Brain microvascular endothelial cell (primary cell): ENCODE results near the gene REXO1.

Experiments
- DNase-seq: peaks from one replicate; pipeline ENCODE4 v3.0.0-alpha.2; 2020
- H3K27ac ChIP-seq: fragments of 250-450 bp; sonication (Bioruptor Pico); 2 replicates; pipeline ENCODE4 v1.5.1; 2020; ENCODE audit warnings: mild to moderate bottlenecking, moderate library complexity
- H3K27me3 ChIP-seq: fragments of 250-450 bp; sonication (Bioruptor Pico); replicated peaks from 2 replicates; pipeline ENCODE4 v1.5.1; 2020; ENCODE audit warnings: mild to moderate bottlenecking
- H3K36me3 ChIP-seq: fragments of 250-450 bp; sonication (Bioruptor Pico); replicated peaks from 2 replicates; pipeline ENCODE4 v1.5.1; 2020; ENCODE audit warnings: mild to moderate bottlenecking
- H3K4me3 ChIP-seq: 2 replicates; pipeline ENCODE4 v1.5.1; 2011; ENCODE audit warnings: low read depth, mild to moderate bottlenecking, control low read depth, low read length, moderate library complexity
- CTCF ChIP-seq: IDR thresholded peaks from 2 replicates; pipeline ENCODE4 v1.5.1; 2011; ENCODE audit warnings: low read depth, mild to moderate bottlenecking, moderate library complexity, low read length, control low read depth, inconsistent platforms; ENCODE audit errors: missing control alignments
- in situ Hi-C: cut with HindIII; loops from 2 replicates; pipeline ENCODE4 v1.10.0; 2017; ENCODE audit warnings: low sequenced_read_pairs, low pct_ligation_motif_present

The REXO1 gene

GRCh38 chr19:1814391-1814790 lies 33.9 kb downstream of the REXO1 start:
- TF ChIP-seq CTCF = no peak
- Histone ChIP-seq H3K36me3 (peaks cover 38% of the 10 kb centered on the region), H3K4me3 (no peak overlapping the region), H3K27ac (no peak overlapping the region), H3K27me3 (no peaks in the 10 kb centered on the region)
- in situ Hi-C loops = no loop called here
- DNase-seq = no peak

DNA sequence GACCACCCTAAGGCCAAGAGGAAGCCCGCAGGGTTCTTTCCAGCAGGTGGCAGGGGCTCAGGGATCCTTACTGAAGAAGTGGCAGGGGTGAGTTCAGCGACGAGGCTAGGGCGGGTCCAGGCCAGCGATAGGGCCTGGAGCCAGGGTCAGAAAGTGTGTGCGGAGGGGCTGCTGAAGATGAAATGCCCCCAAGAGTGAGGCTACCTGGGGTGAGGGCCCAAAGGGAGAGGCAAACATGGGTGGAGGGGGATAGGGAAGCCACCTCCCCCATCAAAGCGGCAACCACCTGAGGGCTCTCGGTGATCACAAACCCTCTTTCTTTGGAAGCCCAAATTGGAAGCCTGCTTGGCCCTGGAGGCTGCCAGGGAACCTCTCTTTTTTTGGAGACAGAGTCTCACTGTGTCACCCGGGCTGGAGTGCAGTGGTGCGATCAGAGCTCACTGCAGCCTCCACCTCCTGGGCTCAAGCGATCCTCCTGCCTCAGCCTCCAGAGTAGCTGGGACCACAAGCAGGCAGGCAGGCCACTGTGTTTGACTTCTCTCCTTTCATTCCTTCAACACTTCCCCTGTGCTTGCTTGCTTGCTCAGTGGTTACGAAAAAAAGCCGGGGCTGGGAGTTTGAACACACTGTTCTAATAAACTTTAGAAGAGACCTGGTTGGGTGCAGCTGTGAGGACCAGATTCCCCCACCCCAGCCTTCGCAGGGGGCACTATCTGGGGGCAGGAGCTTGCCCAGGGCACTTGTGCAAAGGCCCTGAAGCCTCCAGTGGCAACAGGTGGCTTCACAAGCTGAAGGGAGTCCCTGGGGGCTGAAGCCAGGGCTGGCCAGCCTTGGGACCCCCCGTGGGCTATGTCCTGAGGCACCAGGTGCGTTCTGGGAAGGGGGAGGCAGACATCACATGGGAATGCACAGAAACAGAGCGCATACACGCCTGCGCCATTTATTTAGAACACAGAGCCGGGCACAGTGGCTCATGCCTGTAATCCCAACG lies 34.8 kb downstream of the REXO1 start:
- Histone ChIP-seq H3K4me3 (peak overlapping the region; percentile 59), H3K27me3 (no peaks in the 10 kb centered on the region), H3K27ac (no peak overlapping the region), H3K36me3 (peaks cover 30% of the 10 kb centered on the region)
- no peak for TF ChIP-seq CTCF
- in situ Hi-C loops = no loop called here
- no peak for DNase-seq

GRCh38 chr19:1812426-1813191 lies 35.7 kb downstream of the REXO1 start:
- no peak overlapping the region for H3K27ac ChIP-seq
- in situ Hi-C loops = no loop called here
- DNase-seq = peak; percentile 79

DNA sequence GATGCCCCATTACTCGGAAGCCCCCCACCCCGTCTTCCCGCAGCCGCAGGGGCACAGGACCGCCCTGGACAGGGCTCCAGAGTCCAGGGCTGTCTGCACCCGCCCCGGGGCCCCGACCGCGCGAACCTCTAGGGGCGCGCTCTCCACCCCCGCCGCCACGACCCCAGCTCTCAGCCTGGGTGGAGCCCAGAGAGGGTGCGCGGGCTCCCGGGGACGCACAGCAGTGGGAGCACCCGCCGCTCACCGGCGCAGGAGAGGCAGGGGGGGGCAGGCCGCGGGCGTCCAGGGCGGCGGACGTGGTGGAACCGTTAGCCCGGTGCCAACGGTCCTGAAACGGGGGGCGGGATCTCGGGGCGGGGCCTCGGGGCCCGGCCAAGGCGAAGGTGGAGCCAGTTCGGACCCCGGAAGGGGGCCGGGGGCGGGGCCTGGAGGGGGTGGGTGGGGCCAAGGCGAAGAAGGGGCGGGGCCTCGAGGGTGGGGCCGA lies 36.3 kb downstream of the REXO1 start, which contains the start of gene ATP8B3:
ATP8B3 (minus strand) TSS at position 335 of the 484 bp plus-strand sequence. CDS start 540 bp downstream, outside the sequence.
- DNase-seq = no peak
- Histone ChIP-seq H3K36me3 (peaks cover 19% of the 10 kb centered on the region), H3K4me3 (peak within 1 kb of the TSS; percentile 59), H3K27me3 (no peaks in the 10 kb centered on the region), H3K27ac (no peak within 1 kb of the TSS)
- in situ Hi-C loops = no loop called here
- TF ChIP-seq CTCF = no peak

More at GRCh38 chr19:1812426-1813191, 35.7 kb downstream of the REXO1 start:
- H3K36me3 ChIP-seq = peaks cover 23% of the 10 kb centered on the region
- H3K4me3 ChIP-seq = peak overlapping the region; percentile 59
- H3K27me3 ChIP-seq = no peaks in the 10 kb centered on the region
- peak; percentile 79 for TF ChIP-seq CTCF

GRCh38 chr19:1811472-1811894 lies 36.8 kb downstream of the REXO1 start:
- no peaks in the 10 kb centered on the region for H3K27me3 ChIP-seq
- DNase-seq = peak; percentile 18
- in situ Hi-C loops = no loop called here
- no peak overlapping the region for H3K27ac ChIP-seq
- H3K36me3 ChIP-seq = peaks cover 14% of the 10 kb centered on the region
- peak overlapping the region; percentile 42 for H3K4me3 ChIP-seq
- TF ChIP-seq CTCF = no peak
